Suppressor macrophage (primary cell): Measurements from ENCODE around the gene GRIA4.
"Not testable (repeated sequence)": the region's sequence is repeated elsewhere in the genome, so short reads cannot be mapped to it uniquely, and the experiment has no call there.

ENCODE experiments used
- DNase-seq, 4 experiments: peaks; one replicate each; pipeline ENCODE4 v3.0.0-alpha.2; 2020 to 2022

GRIA4 gene

GRCh38 chr11:105720096-105720495 is 110.2 kb downstream of the GRIA4 start:
- DNase-seq, result no peak

GRCh38 chr11:105723269-105723668 is 113.4 kb downstream of the GRIA4 start:
- DNase-seq, result no peak

GRCh38 chr11:105732611-105733010 is 122.7 kb downstream of the GRIA4 start:
- no peak for DNase-seq

- no peak for DNase-seq
Measured at GRCh38 chr11:105734426-105734825, 124.6 kb downstream of the GRIA4 start.

GRCh38 chr11:105738251-105738650 is 128.4 kb downstream of the GRIA4 start:
- DNase-seq, result no peak

- no peak for DNase-seq
Measured at GRCh38 chr11:105738986-105739795, 129.3 kb downstream of the GRIA4 start.

- DNase-seq, result no peak
Measured at GRCh38 chr11:105740164-105740903, 130.5 kb downstream of the GRIA4 start.

- DNase-seq, result no peak
Measured at GRCh38 chr11:105741488-105742020, 131.7 kb downstream of the GRIA4 start.

GRCh38 chr11:105754260-105754659 is 144.4 kb downstream of the GRIA4 start:
- DNase-seq, result no peak

GRCh38 chr11:105754716-105755115 is 144.8 kb downstream of the GRIA4 start:
- DNase-seq, result no peak

- no peak for DNase-seq
Measured at GRCh38 chr11:105757107-105757506, 147.2 kb downstream of the GRIA4 start.

GRCh38 chr11:105763594-105763993 is 153.7 kb downstream of the GRIA4 start:
- no peak for DNase-seq

GRCh38 chr11:105767931-105768330 is 158.1 kb downstream of the GRIA4 start:
- DNase-seq, result no peak

- DNase-seq, result no peak
Measured at GRCh38 chr11:105769627-105770026, 159.8 kb downstream of the GRIA4 start.

GRCh38 chr11:105773452-105773851 is 163.6 kb downstream of the GRIA4 start:
- DNase-seq, result not testable (repeated sequence)

GRCh38 chr11:105774899-105775298 is 165.0 kb downstream of the GRIA4 start:
- no peak for DNase-seq

GRCh38 chr11:105780781-105781525 is 171.1 kb downstream of the GRIA4 start:
- DNase-seq, result no peak

- DNase-seq, result no peak
Measured at GRCh38 chr11:105781807-105782206, 171.9 kb downstream of the GRIA4 start.

GRCh38 chr11:105783216-105783615 is 173.3 kb downstream of the GRIA4 start:
- no peak for DNase-seq

- DNase-seq, result not testable (repeated sequence)
Measured at GRCh38 chr11:105785850-105786249, 176.0 kb downstream of the GRIA4 start.

GRCh38 chr11:105786741-105787140 is 176.9 kb downstream of the GRIA4 start:
- DNase-seq, result no peak

- no peak for DNase-seq
Measured at GRCh38 chr11:105789579-105790420, 179.9 kb downstream of the GRIA4 start.
